ENCODE measurements around the gene GRK3.

GRK3 gene

DNA sequence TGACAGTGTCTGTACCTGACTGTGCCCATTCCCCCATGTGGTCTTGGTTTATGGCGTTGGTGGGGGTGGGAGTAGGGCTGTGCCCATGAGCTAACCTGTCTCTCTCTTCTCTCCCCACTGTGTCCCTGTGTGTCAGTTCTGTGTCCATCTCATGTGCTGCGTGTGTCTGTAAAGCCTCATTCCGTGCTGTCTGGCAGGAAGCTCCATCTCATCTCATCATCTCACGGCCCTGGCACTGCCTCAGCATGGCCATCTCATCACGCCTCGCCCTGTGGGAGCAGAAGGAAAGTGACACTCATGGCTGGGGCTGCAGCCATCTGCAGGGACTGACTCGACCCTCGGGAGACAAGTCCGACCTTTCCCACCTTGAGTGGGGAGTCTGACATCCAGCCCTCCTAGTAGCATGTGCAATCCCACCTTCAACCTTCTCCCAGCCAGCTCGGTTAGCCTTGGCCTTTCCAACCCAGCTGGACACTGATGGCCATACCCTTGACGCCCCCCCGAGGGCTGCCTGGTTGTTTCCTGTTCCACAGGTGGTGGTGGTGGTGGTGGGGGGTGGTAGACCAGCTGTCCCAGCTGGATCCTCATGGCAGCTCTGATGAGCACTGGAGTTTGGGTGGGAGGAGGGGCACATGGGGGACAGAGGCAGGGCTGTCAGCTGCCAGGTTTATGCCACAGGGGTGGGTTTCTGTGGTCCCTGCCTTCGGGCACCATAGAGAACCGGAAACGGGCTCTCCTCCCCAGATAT is 196.5 kb downstream of the GRK3 start:
- Histone ChIP-seq H3K27me3 (ENCODE audit: control insufficient read depth in 1 of 2, insufficient read depth in 2 of 2, low read length in 2 of 2) (no peaks in the 10 kb centered on the region), H3K27ac (ENCODE audit: low read depth, low read length) (no peak overlapping the region), H3K4me1 (ENCODE audit: control insufficient read depth in 1 of 2, insufficient read depth in 2 of 2, low read length in 2 of 2) (no peaks in the 10 kb centered on the region), H3K36me3 (ENCODE audit: control insufficient read depth in 1 of 2, insufficient read depth in 2 of 2, low read length in 2 of 2) (no peaks in the 10 kb centered on the region), H3K4me3 (ENCODE audit: low read depth in 1 of 2, low read length in 2 of 2) (no peak overlapping the region), H3K9me3 (ENCODE audit: control insufficient read depth in 1 of 2, low read length in 2 of 2) (peaks cover 2 to 4% of the 10 kb centered on the region in 2 donors), H3K9ac (ENCODE audit: low read depth in 1 of 2, low read length in 2 of 2) (no peak overlapping the region)

DNA sequence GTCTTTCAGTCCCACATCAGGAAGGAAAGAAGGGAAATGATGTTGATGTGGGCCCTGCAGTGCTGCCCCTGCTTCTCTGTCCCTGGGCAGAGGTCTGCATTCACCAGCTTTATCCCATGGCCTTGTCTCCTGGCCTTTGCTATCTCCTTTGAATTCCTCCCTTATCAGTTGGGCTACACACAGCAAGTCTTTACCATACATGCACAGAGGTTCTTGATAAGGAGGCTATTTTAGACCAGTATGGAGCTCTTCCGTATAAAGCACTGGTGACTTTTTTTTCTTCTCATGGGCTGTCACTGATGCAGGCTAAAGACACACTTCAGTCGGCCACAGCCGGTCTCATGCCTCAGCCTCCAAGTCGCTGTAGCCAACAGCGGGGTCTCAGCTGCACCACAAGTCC is 197.7 kb downstream of the GRK3 start:
- H3K4me3 ChIP-seq (ENCODE audit: low read depth in 1 of 2, low read length in 2 of 2) = no peak overlapping the region
- H3K9me3 ChIP-seq (ENCODE audit: control insufficient read depth in 1 of 2, low read length in 2 of 2) = peaks cover 11 to 13% of the 10 kb centered on the region in 2 donors
- no peaks in the 10 kb centered on the region for H3K36me3 ChIP-seq (ENCODE audit: control insufficient read depth in 1 of 2, insufficient read depth in 2 of 2, low read length in 2 of 2)
- no peak overlapping the region for H3K27ac ChIP-seq (ENCODE audit: low read depth, low read length)
- H3K9ac ChIP-seq (ENCODE audit: low read depth in 1 of 2, low read length in 2 of 2) = no peak overlapping the region
- no peaks in the 10 kb centered on the region for H3K4me1 ChIP-seq (ENCODE audit: control insufficient read depth in 1 of 2, insufficient read depth in 2 of 2, low read length in 2 of 2)
- H3K27me3 ChIP-seq (ENCODE audit: control insufficient read depth in 1 of 2, insufficient read depth in 2 of 2, low read length in 2 of 2) = no peaks in the 10 kb centered on the region

DNA sequence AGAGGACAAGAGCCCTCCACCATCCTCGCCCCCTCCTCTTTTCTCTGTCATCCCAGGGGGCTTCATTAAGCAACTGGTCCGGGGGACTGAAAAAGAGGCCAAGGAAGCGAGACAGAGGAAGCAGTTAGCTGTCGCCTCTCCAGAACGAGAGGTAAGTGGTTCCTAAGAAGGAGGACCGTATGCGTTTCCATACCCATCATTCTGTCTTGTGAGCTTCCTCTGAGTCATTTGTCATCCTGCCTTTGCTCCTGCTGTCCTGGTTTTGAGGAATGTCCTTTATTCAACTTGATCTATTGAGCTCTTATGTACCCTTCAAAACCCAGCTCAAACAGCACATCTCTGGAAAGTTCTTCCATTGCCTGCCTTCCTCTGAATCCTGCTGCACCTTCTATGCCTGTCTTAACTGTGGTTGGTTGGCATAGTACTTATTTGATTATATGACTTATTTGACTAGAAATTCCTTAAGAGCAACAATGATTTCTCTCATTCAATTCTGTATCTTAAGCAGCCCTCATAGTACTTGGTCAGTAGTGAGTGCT is 198.8 kb downstream of the GRK3 start:
- Histone ChIP-seq H3K4me1 (ENCODE audit: control insufficient read depth in 1 of 2, insufficient read depth in 2 of 2, low read length in 2 of 2) (no peaks in the 10 kb centered on the region), H3K9me3 (ENCODE audit: control insufficient read depth in 1 of 2, low read length in 2 of 2) (peaks cover 11 to 13% of the 10 kb centered on the region in 2 donors), H3K27ac (ENCODE audit: low read depth, low read length) (no peak overlapping the region), H3K27me3 (ENCODE audit: control insufficient read depth in 1 of 2, insufficient read depth in 2 of 2, low read length in 2 of 2) (no peaks in the 10 kb centered on the region), H3K9ac (ENCODE audit: low read depth in 1 of 2, low read length in 2 of 2) (no peak overlapping the region), H3K4me3 (ENCODE audit: low read depth in 1 of 2, low read length in 2 of 2) (no peak overlapping the region), H3K36me3 (ENCODE audit: control insufficient read depth in 1 of 2, insufficient read depth in 2 of 2, low read length in 2 of 2) (no peaks in the 10 kb centered on the region)

DNA sequence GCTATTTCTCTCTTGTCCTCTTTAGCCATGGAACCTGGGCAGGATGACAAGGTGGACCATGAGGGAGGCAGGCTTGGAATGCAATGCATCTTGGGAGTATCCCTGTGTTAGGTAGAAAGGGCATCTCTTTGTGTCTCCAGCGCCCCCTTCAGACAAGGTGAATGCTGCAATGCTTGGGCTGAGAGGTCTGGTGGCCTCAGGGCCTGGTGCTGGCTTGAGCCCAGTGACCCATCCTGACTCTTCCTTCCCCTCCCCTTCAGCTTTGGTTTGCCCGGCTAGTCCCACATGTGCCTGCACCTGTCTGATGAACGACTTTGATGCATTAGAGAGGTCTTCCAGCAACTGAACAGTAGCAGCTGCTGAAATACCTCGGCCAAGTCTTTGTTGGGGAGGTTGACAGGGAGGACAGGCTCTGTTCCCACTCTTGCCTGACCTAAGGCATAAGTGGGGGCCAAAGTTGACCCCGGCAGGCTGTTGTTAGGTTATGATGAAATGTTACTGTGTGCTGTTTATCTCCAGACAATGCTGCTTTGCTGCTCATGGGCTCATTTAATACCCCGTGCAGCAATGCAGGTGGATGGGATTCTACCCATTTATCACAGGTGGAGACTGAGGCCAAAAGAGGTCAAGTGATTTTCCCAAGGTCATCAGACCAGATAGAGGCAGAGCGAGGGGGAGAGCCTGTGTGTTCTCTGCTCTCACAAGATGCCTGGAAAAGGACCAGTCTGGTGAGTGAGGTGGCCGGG is 200.0 kb downstream of the GRK3 start:
- no peak overlapping the region for H3K4me3 ChIP-seq (ENCODE audit: low read depth in 1 of 2, low read length in 2 of 2)
- no peaks in the 10 kb centered on the region for H3K4me1 ChIP-seq (ENCODE audit: control insufficient read depth in 1 of 2, insufficient read depth in 2 of 2, low read length in 2 of 2)
- H3K9ac ChIP-seq (ENCODE audit: low read depth in 1 of 2, low read length in 2 of 2) = no peak overlapping the region
- H3K27ac ChIP-seq (ENCODE audit: low read depth, low read length) = no peak overlapping the region
- H3K36me3 ChIP-seq (ENCODE audit: control insufficient read depth in 1 of 2, insufficient read depth in 2 of 2, low read length in 2 of 2) = no peaks in the 10 kb centered on the region
- H3K9me3 ChIP-seq (ENCODE audit: control insufficient read depth in 1 of 2, low read length in 2 of 2) = peaks cover 11 to 13% of the 10 kb centered on the region in 2 donors
- no peaks in the 10 kb centered on the region for H3K27me3 ChIP-seq (ENCODE audit: control insufficient read depth in 1 of 2, insufficient read depth in 2 of 2, low read length in 2 of 2)

GRCh38 chr22:25765016-25765367 is 200.5 kb downstream of the GRK3 start:
- Histone ChIP-seq H3K9me3 (ENCODE audit: control insufficient read depth in 1 of 2, low read length in 2 of 2) (peaks cover 11 to 13% of the 10 kb centered on the region in 2 donors), H3K4me3 (ENCODE audit: low read depth in 1 of 2, low read length in 2 of 2) (no peak overlapping the region), H3K27me3 (ENCODE audit: control insufficient read depth in 1 of 2, insufficient read depth in 2 of 2, low read length in 2 of 2) (no peaks in the 10 kb centered on the region), H3K36me3 (ENCODE audit: control insufficient read depth in 1 of 2, insufficient read depth in 2 of 2, low read length in 2 of 2) (no peaks in the 10 kb centered on the region), H3K9ac (ENCODE audit: low read depth in 1 of 2, low read length in 2 of 2) (no peak overlapping the region), H3K27ac (ENCODE audit: low read depth, low read length) (no peak overlapping the region), H3K4me1 (ENCODE audit: control insufficient read depth in 1 of 2, insufficient read depth in 2 of 2, low read length in 2 of 2) (no peaks in the 10 kb centered on the region)

- Histone ChIP-seq H3K27me3 (ENCODE audit: control insufficient read depth in 1 of 2, insufficient read depth in 2 of 2, low read length in 2 of 2) (peaks cover 0 to 3% of the 10 kb centered on the region in 2 donors), H3K9ac (ENCODE audit: low read depth in 1 of 2, low read length in 2 of 2) (no peak overlapping the region), H3K27ac (ENCODE audit: low read depth, low read length) (no peak overlapping the region), H3K4me1 (ENCODE audit: control insufficient read depth in 1 of 2, insufficient read depth in 2 of 2, low read length in 2 of 2) (no peaks in the 10 kb centered on the region), H3K4me3 (ENCODE audit: low read depth in 1 of 2, low read length in 2 of 2) (no peak overlapping the region), H3K36me3 (ENCODE audit: control insufficient read depth in 1 of 2, insufficient read depth in 2 of 2, low read length in 2 of 2) (no peaks in the 10 kb centered on the region), H3K9me3 (ENCODE audit: control insufficient read depth in 1 of 2, low read length in 2 of 2) (peaks cover 11 to 13% of the 10 kb centered on the region in 2 donors)
Observed at GRCh38 chr22:25765801-25766200, 201.3 kb downstream of the GRK3 start.

GRCh38 chr22:25766418-25766817 is 201.9 kb downstream of the GRK3 start:
- H3K9me3 ChIP-seq (ENCODE audit: control insufficient read depth in 1 of 2, low read length in 2 of 2) = peaks cover 11 to 13% of the 10 kb centered on the region in 2 donors
- no peaks in the 10 kb centered on the region for H3K36me3 ChIP-seq (ENCODE audit: control insufficient read depth in 1 of 2, insufficient read depth in 2 of 2, low read length in 2 of 2)
- no peak overlapping the region for H3K9ac ChIP-seq (ENCODE audit: low read depth in 1 of 2, low read length in 2 of 2)
- H3K27ac ChIP-seq (ENCODE audit: low read depth, low read length) = no peak overlapping the region
- H3K4me1 ChIP-seq (ENCODE audit: control insufficient read depth in 1 of 2, insufficient read depth in 2 of 2, low read length in 2 of 2) = no peaks in the 10 kb centered on the region
- H3K27me3 ChIP-seq (ENCODE audit: control insufficient read depth in 1 of 2, insufficient read depth in 2 of 2, low read length in 2 of 2) = peaks cover 0 to 3% of the 10 kb centered on the region in 2 donors
- no peak overlapping the region for H3K4me3 ChIP-seq (ENCODE audit: low read depth in 1 of 2, low read length in 2 of 2)

DNA sequence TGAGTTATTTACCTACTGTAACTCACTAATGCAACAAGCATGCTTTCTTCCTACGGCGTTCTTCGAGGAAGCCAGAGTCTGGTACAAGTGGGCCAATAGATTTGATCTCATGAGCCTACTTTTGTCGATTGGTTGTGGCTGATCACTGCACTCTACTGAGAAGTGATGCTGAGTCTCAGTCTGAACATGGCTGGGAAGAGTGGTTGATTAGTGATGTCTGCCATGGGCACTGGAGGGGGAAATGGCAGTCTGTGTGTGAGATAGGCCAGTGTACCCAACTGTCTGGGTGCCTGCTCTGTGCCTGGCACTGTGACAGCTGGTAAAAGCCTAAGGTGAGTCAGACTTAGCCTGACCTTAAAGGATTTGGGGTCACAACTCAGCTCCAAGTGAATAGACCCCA is 205.9 kb downstream of the GRK3 start:
- H3K36me3 ChIP-seq (ENCODE audit: control insufficient read depth in 1 of 2, insufficient read depth in 2 of 2, low read length in 2 of 2) = no peaks in the 10 kb centered on the region

DNA sequence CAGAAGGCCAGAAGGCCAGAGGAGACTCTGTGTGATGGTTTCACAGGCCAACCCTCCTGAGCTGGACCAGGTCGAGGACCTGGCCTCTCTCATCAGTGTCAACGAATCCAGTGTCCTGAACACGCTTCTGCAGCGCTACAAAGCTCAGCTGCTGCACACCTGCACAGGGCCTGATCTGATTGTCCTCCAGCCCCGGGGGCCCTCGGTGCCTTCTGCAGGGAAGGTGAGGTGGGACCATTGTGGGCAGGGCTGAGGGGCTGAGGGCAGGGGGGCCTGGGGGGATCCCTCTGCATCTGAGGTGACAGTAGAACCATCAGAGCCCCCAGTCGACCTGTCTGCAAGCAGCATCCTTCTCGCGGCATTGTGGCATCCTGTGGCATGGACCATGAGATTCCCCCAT is 207.8 kb downstream of the GRK3 start:
- Histone ChIP-seq H3K27ac (ENCODE audit: low read depth, low read length) (no peak overlapping the region), H3K27me3 (ENCODE audit: control insufficient read depth in 1 of 2, insufficient read depth in 2 of 2, low read length in 2 of 2) (peaks cover 0 to 3% of the 10 kb centered on the region in 2 donors), H3K36me3 (ENCODE audit: control insufficient read depth in 1 of 2, insufficient read depth in 2 of 2, low read length in 2 of 2) (no peaks in the 10 kb centered on the region), H3K4me3 (ENCODE audit: low read depth in 1 of 2, low read length in 2 of 2) (no peak overlapping the region), H3K9me3 (ENCODE audit: control insufficient read depth in 1 of 2, low read length in 2 of 2) (no peaks in the 10 kb centered on the region), H3K4me1 (ENCODE audit: control insufficient read depth in 1 of 2, insufficient read depth in 2 of 2, low read length in 2 of 2) (no peaks in the 10 kb centered on the region), H3K9ac (ENCODE audit: low read depth in 1 of 2, low read length in 2 of 2) (no peak overlapping the region)

More for the DNA sequence above, 205.9 kb downstream of the GRK3 start:
- H3K4me3 ChIP-seq (ENCODE audit: low read depth in 1 of 2, low read length in 2 of 2) = no peak overlapping the region
- no peaks in the 10 kb centered on the region for H3K4me1 ChIP-seq (ENCODE audit: control insufficient read depth in 1 of 2, insufficient read depth in 2 of 2, low read length in 2 of 2)
- no peak overlapping the region for H3K9ac ChIP-seq (ENCODE audit: low read depth in 1 of 2, low read length in 2 of 2)
- no peak overlapping the region for H3K27ac ChIP-seq (ENCODE audit: low read depth, low read length)
- H3K27me3 ChIP-seq (ENCODE audit: control insufficient read depth in 1 of 2, insufficient read depth in 2 of 2, low read length in 2 of 2) = peaks cover 0 to 3% of the 10 kb centered on the region in 2 donors
- H3K9me3 ChIP-seq (ENCODE audit: control insufficient read depth in 1 of 2, low read length in 2 of 2) = peaks cover 11 to 13% of the 10 kb centered on the region in 2 donors

GRCh38 chr22:25774575-25775026 is 210.1 kb downstream of the GRK3 start:
- Histone ChIP-seq H3K27ac (ENCODE audit: low read depth, low read length) (no peak overlapping the region), H3K4me1 (ENCODE audit: control insufficient read depth in 1 of 2, insufficient read depth in 2 of 2, low read length in 2 of 2) (no peaks in the 10 kb centered on the region), H3K4me3 (ENCODE audit: low read depth in 1 of 2, low read length in 2 of 2) (no peak overlapping the region), H3K36me3 (ENCODE audit: control insufficient read depth in 1 of 2, insufficient read depth in 2 of 2, low read length in 2 of 2) (no peaks in the 10 kb centered on the region), H3K9ac (ENCODE audit: low read depth in 1 of 2, low read length in 2 of 2) (no peak overlapping the region), H3K27me3 (ENCODE audit: control insufficient read depth in 1 of 2, insufficient read depth in 2 of 2, low read length in 2 of 2) (peaks cover 0 to 3% of the 10 kb centered on the region in 2 donors), H3K9me3 (ENCODE audit: control insufficient read depth in 1 of 2, low read length in 2 of 2) (no peaks in the 10 kb centered on the region)
